Testis (tissue), 2 donors: Measurements from ENCODE around the gene SNAP23.

Experiments
- POLR2A ChIP-seq: fragments of 450-650 bp; IDR thresholded peaks from one replicate; pipeline ENCODE4 v1.6.1; 2017; ENCODE audit warnings: antibody characterized with exemption, mild to moderate bottlenecking, moderate library complexity
- TF ChIP-seq, protein P1 (sequence below), 3 experiments: fragments of 450-650 bp in 2 of 3; fragments of 200-600 bp in 1 of 3; sonication (generic) in 1 of 3; IDR thresholded peaks; one replicate each; pipeline ENCODE4 v1.5.1; 2016 to 2019; ENCODE audit warnings: antibody characterized with exemption in 3 of 3, mild to moderate bottlenecking in 2 of 3, moderate library complexity in 1 of 3

- TF ChIP-seq, protein P1, sequence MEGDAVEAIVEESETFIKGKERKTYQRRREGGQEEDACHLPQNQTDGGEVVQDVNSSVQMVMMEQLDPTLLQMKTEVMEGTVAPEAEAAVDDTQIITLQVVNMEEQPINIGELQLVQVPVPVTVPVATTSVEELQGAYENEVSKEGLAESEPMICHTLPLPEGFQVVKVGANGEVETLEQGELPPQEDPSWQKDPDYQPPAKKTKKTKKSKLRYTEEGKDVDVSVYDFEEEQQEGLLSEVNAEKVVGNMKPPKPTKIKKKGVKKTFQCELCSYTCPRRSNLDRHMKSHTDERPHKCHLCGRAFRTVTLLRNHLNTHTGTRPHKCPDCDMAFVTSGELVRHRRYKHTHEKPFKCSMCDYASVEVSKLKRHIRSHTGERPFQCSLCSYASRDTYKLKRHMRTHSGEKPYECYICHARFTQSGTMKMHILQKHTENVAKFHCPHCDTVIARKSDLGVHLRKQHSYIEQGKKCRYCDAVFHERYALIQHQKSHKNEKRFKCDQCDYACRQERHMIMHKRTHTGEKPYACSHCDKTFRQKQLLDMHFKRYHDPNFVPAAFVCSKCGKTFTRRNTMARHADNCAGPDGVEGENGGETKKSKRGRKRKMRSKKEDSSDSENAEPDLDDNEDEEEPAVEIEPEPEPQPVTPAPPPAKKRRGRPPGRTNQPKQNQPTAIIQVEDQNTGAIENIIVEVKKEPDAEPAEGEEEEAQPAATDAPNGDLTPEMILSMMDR (IDR thresholded peaks at IDR 0.05): no peak
- TF ChIP-seq POLR2A: no peak
Observed at GRCh38 chr15:42465520-42466259, 29.7 kb upstream of the SNAP23 start.
